A549 (cell line): ENCODE results near the gene PCBP3. TPM values are rescaled to one million over a fixed set of nuclear protein-coding genes. Genes with fewer than 3 reads are reported as not detected.

Experiments used
- ATAC-seq, 2 experiments: fragments of 200-7000 bp in 1 of 2; fragments of >200 bp in 1 of 2; cut with Nextera tagmentation in 1 of 2; cut with Tn5 transposase in 1 of 2; 3 replicates each; pipeline versions ENCODE4 v1.8.0 to v1.9.1; 2018 to 2020; ENCODE audit warnings: mild to moderate bottlenecking in 1 of 2, moderate library complexity in 1 of 2
- CTCF ChIA-PET: fragments of 300-600 bp; sonication (Branson Sonifier 250); formaldehyde crosslinking; extraction: SDS; loops from one replicate; lab custom pipeline; 2021; ENCODE audit warnings: antibody characterized with exemption, inconsistent platforms; lab: Yijun Ruan, JAX
- POLR2A ChIA-PET: fragments of 350-600 bp; formaldehyde crosslinking; extraction: SDS; loops from one replicate; lab custom pipeline; 2021; ENCODE audit warnings: antibody characterized with exemption, inconsistent platforms; lab: Yijun Ruan, JAX
- DNase-seq, 2 experiments: peaks; one replicate each; pipeline versions ENCODE4 v3.0.0 to v3.0.0-alpha.2; 2011 to 2016; ENCODE audit warnings: low read depth in 1 of 2, low spot score in 1 of 2
- FAIRE-seq: peaks from 2 replicates; lab custom pipeline; 2011; peaks lifted over from hg19 to GRCh38; lab: Jason Lieb, UNC
- H3K27ac ChIP-seq, 2 experiments: fragments of >200 bp; sonication (Bioruptor Twin); formaldehyde crosslinking; 3 replicates each; pipeline ENCODE4 v1.5.1; 2016 to 2017
- H3K4me1 ChIP-seq: fragments of >200 bp; sonication (Bioruptor Twin); formaldehyde crosslinking; 3 replicates; pipeline ENCODE4 v1.6.1; 2016
- H3K4me2 ChIP-seq: fragments of >200 bp; sonication (Bioruptor Twin); formaldehyde crosslinking; 3 replicates; pipeline ENCODE4 v1.6.1; 2016
- H3K4me3 ChIP-seq: fragments of >200 bp; sonication (Bioruptor Twin); formaldehyde crosslinking; 3 replicates; pipeline ENCODE4 v1.5.1; 2016
- H3K9me3 ChIP-seq: fragments of >200 bp; sonication (Bioruptor Twin); formaldehyde crosslinking; 3 replicates; pipeline ENCODE4 v1.6.1; 2016
- ATOH8 ChIP-seq: fragments of 250-450 bp; sonication (Bioruptor Pico); IDR thresholded peaks from 2 replicates; pipeline ENCODE4 v1.5.0; 2020; ENCODE audit warnings: low read depth, mild to moderate bottlenecking, moderate library complexity
- BHLHE40 ChIP-seq: IDR thresholded peaks from 2 replicates; pipeline ENCODE4 v1.6.1; 2012; ENCODE audit warnings: low read depth, low read length, inconsistent platforms
- CBX2 ChIP-seq: fragments of 200-600 bp; sonication (generic); IDR thresholded peaks from 2 replicates; pipeline ENCODE4 v1.6.1; 2016; ENCODE audit warnings: low read depth, mild to moderate bottlenecking, borderline replicate concordance
- CEBPB ChIP-seq, 2 experiments: fragments of >200 bp in 1 of 2; sonication (Bioruptor Twin) in 1 of 2; formaldehyde crosslinking in 1 of 2; IDR thresholded peaks; 2 replicates each; pipeline ENCODE4 v1.6.1; 2012 to 2016
- CHD2 ChIP-seq: fragments of 150-350 bp; IDR thresholded peaks from 2 replicates; pipeline ENCODE4 v1.6.1; 2014; ENCODE audit warnings: low read length; ENCODE audit not compliant: partially characterized antibody
- FOSB ChIP-seq: fragments of 250-450 bp; sonication (Bioruptor Pico); IDR thresholded peaks from 2 replicates; pipeline ENCODE4 v1.5.0; 2020; ENCODE audit warnings: mild to moderate bottlenecking, moderate library complexity
- GATA3 ChIP-seq: IDR thresholded peaks from 2 replicates; pipeline ENCODE4 v1.6.1; 2012; ENCODE audit warnings: borderline replicate concordance
- HDAC2 ChIP-seq: fragments of 200-600 bp; sonication (generic); IDR thresholded peaks from 2 replicates; pipeline ENCODE4 v1.6.1; 2016
- HEYL ChIP-seq: fragments of 250-450 bp; sonication (Bioruptor Pico); IDR thresholded peaks from 2 replicates; pipeline ENCODE4 v1.8.0; 2021; ENCODE audit warnings: mild to moderate bottlenecking, moderate library complexity
- HOXA7 ChIP-seq: fragments of 250-450 bp; sonication (Bioruptor Pico); IDR thresholded peaks from 2 replicates; pipeline ENCODE4 v1.5.0; 2020; ENCODE audit warnings: mild to moderate bottlenecking, moderate library complexity
- HOXB13 ChIP-seq: fragments of 250-450 bp; sonication (Bioruptor Pico); IDR thresholded peaks from 2 replicates; pipeline ENCODE4 v1.5.0; 2020; ENCODE audit warnings: low read depth, mild to moderate bottlenecking, moderate library complexity
- HOXB5 ChIP-seq: fragments of 250-450 bp; sonication (Bioruptor Pico); IDR thresholded peaks from 2 replicates; pipeline ENCODE4 v1.5.0; 2020; ENCODE audit warnings: mild to moderate bottlenecking, moderate library complexity
- JUNB ChIP-seq: fragments of >200 bp; sonication (Bioruptor Twin); formaldehyde crosslinking; IDR thresholded peaks from 2 replicates; pipeline ENCODE4 v1.6.1; 2016
- PHF8 ChIP-seq: fragments of 200-600 bp; sonication (generic); IDR thresholded peaks from 2 replicates; pipeline ENCODE4 v1.6.1; 2016; ENCODE audit warnings: low read depth, mild to moderate bottlenecking, antibody characterized with exemption, moderate library complexity, borderline replicate concordance
- POLR2A ChIP-seq: IDR thresholded peaks from 2 replicates; pipeline ENCODE4 v1.6.1; 2012; ENCODE audit warnings: mild to moderate bottlenecking, low read length
- POLR2AphosphoS2 ChIP-seq: conservative IDR thresholded peaks from 2 replicates; pipeline ENCODE4 v1.6.1; 2012; ENCODE audit warnings: low read length, improper control_type of control experiment, inconsistent platforms
- RAD21 ChIP-seq, 2 experiments: fragments of >200 bp in 1 of 2; sonication (Bioruptor Twin) in 1 of 2; formaldehyde crosslinking in 1 of 2; IDR thresholded peaks in 1 of 2; conservative IDR thresholded peaks in 1 of 2; 2 replicates in 1 of 2; 3 replicates in 1 of 2; pipeline ENCODE4 v1.6.1; 2012 to 2018; ENCODE audit warnings: inconsistent platforms in 1 of 2
- RFX5 ChIP-seq: fragments of 450-650 bp; IDR thresholded peaks from 2 replicates; pipeline ENCODE4 v1.7.1; 2014; ENCODE audit warnings: antibody characterized with exemption, mild to moderate bottlenecking, moderate library complexity
- ZSCAN20 ChIP-seq: fragments of 250-450 bp; sonication (Bioruptor Pico); IDR thresholded peaks from 2 replicates; pipeline ENCODE4 v1.8.0; 2022; ENCODE audit warnings: mild to moderate bottlenecking, moderate library complexity
- WGBS: methylation state at CpG from one replicate; pipeline ENCODE4 v1.1.6; 2017; ENCODE audit errors: missing lambda C conversion rate; 5-methylcytosine and 5-hydroxymethylcytosine counted together
- polyA plus RNA-seq, 4 experiments: library from polyadenylated mRNA; depleted of rRNA in 3 of 4; stranded (reverse); fragments of >200 nt; fragmentation: RNase III in 1 of 4; extraction: RNeasy Plus Mini Kit Qiagen cat#74134 plus additional on column Dnase treatment in 1 of 4; gene quantifications; 2 replicates in 3 of 4; 3 replicates in 1 of 4; pipeline ENCODE4 v1.2.3, GENCODE V29; 2011 to 2017
- TF ChIP-seq, protein P1 (sequence below): fragments of 250-450 bp; sonication (Bioruptor Pico); IDR thresholded peaks from 2 replicates; pipeline ENCODE4 v1.5.0; 2021; ENCODE audit warnings: mild to moderate bottlenecking, moderate library complexity, borderline replicate concordance
- TF ChIP-seq, protein P2 (sequence below): fragments of >200 bp; sonication (Bioruptor Twin); formaldehyde crosslinking; IDR thresholded peaks from 3 replicates; pipeline ENCODE4 v1.5.1; 2016
- TF ChIP-seq, protein P3 (sequence below): fragments of 200-600 bp; sonication (generic); IDR thresholded peaks from 2 replicates; pipeline ENCODE4 v1.6.1; 2016; ENCODE audit warnings: antibody characterized with exemption, mild to moderate bottlenecking, moderate library complexity

Gene PCBP3
- polyA plus RNA-seq, 2 of the 4 experiments (the other 2 are of a cell fraction) = 0.30 to 0.34 TPM

DNA sequence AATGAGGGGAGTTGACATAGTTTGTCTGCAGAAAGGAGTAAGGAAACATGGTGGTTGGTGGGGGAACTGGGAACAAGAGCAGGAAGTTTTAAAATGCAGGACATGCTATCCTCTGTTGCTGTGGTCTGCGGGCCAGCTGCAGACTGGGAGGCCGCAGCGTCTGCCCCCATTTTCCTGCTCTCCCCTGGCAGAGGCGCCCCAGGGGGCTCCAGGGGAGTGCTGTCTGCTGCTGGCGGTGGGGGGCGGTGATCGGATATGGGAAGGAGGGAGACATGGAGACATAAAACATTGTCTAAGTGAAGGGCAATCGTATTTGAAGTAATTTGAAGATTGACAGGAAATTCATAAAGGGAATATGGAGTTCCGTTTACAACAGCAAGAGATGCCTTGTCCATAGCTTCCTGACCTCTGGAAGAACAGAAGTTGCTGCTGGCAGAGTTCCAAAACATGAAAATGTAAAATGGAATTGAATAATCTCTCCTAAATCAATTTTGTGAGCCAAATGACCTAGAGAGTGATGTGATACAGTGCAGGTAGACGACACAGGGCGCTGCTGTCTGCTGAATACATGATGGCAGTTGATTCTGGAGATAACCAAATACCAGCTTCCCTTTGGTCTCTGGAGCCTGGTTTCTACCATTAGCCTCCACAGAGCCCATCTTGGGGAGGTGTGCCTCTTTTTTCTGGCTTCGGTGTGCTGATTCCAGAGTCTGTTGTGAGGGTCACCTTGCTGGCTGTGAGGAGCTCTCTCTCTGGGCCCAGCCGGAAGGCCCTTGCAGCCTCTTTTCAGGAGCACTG is 61.0 kb downstream of the PCBP3 start:
- H3K27ac ChIP-seq = no peak overlapping the region
- ATAC-seq (no peak), DNase-seq (no peak), FAIRE-seq (no peak)
- no peak overlapping the region for H3K4me2 ChIP-seq
- POLR2A ChIA-PET = no interaction called here
- WGBS = 60% methylated on average over 12 of the region's 13 CpGs
- H3K9me3 ChIP-seq = no peaks in the 10 kb centered on the region
- no peak overlapping the region for H3K4me3 ChIP-seq
- CTCF ChIA-PET = interaction anchor here (0.7 kb wide), 1 partner anchor 12 kb away, joined by 4 read pairs; no protein-coding TSS in a partner anchor
- TF ChIP-seq POLR2AphosphoS2 (no peak), HOXA7 (CRISPR knock-in tag) (no peak), RAD21 (conservative IDR thresholded peaks at IDR 0.05 in 1 of 2, IDR thresholded peaks at IDR 0.05 in 1 of 2) (no peak), HDAC2 (no peak), ATOH8 (no peak), HOXB5 (CRISPR knock-in tag) (no peak), CBX2 (no peak), HOXB13 (CRISPR knock-in tag) (no peak), GATA3 (no peak), JUNB (no peak), FOSB (no peak), HEYL (no peak), PHF8 (no peak), ZSCAN20 (no peak), BHLHE40 (no peak), CHD2 (no peak), POLR2A (no peak)
- TF ChIP-seq, protein P1, sequence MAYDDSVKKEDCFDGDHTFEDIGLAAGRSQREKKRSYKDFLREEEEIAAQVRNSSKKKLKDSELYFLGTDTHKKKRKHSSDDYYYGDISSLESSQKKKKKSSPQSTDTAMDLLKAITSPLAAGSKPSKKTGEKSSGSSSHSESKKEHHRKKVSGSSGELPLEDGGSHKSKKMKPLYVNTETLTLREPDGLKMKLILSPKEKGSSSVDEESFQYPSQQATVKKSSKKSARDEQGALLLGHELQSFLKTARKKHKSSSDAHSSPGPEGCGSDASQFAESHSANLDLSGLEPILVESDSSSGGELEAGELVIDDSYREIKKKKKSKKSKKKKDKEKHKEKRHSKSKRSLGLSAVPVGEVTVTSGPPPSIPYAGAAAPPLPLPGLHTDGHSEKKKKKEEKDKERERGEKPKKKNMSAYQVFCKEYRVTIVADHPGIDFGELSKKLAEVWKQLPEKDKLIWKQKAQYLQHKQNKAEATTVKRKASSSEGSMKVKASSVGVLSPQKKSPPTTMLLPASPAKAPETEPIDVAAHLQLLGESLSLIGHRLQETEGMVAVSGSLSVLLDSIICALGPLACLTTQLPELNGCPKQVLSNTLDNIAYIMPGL (CRISPR knock-in tag) = no peak
- TF ChIP-seq, protein P2, sequence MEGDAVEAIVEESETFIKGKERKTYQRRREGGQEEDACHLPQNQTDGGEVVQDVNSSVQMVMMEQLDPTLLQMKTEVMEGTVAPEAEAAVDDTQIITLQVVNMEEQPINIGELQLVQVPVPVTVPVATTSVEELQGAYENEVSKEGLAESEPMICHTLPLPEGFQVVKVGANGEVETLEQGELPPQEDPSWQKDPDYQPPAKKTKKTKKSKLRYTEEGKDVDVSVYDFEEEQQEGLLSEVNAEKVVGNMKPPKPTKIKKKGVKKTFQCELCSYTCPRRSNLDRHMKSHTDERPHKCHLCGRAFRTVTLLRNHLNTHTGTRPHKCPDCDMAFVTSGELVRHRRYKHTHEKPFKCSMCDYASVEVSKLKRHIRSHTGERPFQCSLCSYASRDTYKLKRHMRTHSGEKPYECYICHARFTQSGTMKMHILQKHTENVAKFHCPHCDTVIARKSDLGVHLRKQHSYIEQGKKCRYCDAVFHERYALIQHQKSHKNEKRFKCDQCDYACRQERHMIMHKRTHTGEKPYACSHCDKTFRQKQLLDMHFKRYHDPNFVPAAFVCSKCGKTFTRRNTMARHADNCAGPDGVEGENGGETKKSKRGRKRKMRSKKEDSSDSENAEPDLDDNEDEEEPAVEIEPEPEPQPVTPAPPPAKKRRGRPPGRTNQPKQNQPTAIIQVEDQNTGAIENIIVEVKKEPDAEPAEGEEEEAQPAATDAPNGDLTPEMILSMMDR = no peak
- TF ChIP-seq, all 56 proteins: peak for 0
- no peaks in the 10 kb centered on the region for H3K4me1 ChIP-seq

- no peak overlapping the region for H3K4me2 ChIP-seq
- POLR2A ChIA-PET = no interaction called here
- TF ChIP-seq, protein P3, sequence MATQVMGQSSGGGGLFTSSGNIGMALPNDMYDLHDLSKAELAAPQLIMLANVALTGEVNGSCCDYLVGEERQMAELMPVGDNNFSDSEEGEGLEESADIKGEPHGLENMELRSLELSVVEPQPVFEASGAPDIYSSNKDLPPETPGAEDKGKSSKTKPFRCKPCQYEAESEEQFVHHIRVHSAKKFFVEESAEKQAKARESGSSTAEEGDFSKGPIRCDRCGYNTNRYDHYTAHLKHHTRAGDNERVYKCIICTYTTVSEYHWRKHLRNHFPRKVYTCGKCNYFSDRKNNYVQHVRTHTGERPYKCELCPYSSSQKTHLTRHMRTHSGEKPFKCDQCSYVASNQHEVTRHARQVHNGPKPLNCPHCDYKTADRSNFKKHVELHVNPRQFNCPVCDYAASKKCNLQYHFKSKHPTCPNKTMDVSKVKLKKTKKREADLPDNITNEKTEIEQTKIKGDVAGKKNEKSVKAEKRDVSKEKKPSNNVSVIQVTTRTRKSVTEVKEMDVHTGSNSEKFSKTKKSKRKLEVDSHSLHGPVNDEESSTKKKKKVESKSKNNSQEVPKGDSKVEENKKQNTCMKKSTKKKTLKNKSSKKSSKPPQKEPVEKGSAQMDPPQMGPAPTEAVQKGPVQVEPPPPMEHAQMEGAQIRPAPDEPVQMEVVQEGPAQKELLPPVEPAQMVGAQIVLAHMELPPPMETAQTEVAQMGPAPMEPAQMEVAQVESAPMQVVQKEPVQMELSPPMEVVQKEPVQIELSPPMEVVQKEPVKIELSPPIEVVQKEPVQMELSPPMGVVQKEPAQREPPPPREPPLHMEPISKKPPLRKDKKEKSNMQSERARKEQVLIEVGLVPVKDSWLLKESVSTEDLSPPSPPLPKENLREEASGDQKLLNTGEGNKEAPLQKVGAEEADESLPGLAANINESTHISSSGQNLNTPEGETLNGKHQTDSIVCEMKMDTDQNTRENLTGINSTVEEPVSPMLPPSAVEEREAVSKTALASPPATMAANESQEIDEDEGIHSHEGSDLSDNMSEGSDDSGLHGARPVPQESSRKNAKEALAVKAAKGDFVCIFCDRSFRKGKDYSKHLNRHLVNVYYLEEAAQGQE = no peak
- no peak for TF ChIP-seq RFX5
- TF ChIP-seq CEBPB (IDR thresholded peaks at IDR 0.05) = no peak
- H3K4me3 ChIP-seq = no peak overlapping the region
- 14% methylated on average over 1 of the region's 1 CpG for WGBS
- no peaks in the 10 kb centered on the region for H3K9me3 ChIP-seq
- DNase-seq = no peak
- ATAC-seq = no peak
- H3K27ac ChIP-seq = no peak overlapping the region
- no peak for FAIRE-seq
- CTCF ChIA-PET = interaction anchor here (0.6 kb wide), 1 partner anchor 77 kb away, joined by 3 read pairs; no protein-coding TSS in a partner anchor
- no peaks in the 10 kb centered on the region for H3K4me1 ChIP-seq
Measured at GRCh38 chr21:45706299-45706698, 62.8 kb downstream of the PCBP3 start.
